ENCODE measurements around the gene RUVBL1.

GRCh38 chr3:128068156-128068620, 55.4 kb downstream of the RUVBL1 start:
- TF ChIP-seq EZH2 (IDR thresholded peaks at IDR 0.05; ENCODE audit: borderline replicate concordance, low read depth, low read length, poor library complexity, severe bottlenecking), result no peak
- TF ChIP-seq, protein P1, sequence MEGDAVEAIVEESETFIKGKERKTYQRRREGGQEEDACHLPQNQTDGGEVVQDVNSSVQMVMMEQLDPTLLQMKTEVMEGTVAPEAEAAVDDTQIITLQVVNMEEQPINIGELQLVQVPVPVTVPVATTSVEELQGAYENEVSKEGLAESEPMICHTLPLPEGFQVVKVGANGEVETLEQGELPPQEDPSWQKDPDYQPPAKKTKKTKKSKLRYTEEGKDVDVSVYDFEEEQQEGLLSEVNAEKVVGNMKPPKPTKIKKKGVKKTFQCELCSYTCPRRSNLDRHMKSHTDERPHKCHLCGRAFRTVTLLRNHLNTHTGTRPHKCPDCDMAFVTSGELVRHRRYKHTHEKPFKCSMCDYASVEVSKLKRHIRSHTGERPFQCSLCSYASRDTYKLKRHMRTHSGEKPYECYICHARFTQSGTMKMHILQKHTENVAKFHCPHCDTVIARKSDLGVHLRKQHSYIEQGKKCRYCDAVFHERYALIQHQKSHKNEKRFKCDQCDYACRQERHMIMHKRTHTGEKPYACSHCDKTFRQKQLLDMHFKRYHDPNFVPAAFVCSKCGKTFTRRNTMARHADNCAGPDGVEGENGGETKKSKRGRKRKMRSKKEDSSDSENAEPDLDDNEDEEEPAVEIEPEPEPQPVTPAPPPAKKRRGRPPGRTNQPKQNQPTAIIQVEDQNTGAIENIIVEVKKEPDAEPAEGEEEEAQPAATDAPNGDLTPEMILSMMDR (conservative IDR thresholded peaks at IDR 0.05; ENCODE audit: low read depth, low read length), result peak; percentile 74
